Subcutaneous adipose tissue (tissue), 4 donors: ENCODE results near the gene SLC16A12. TPM values are rescaled to one million over a fixed set of nuclear protein-coding genes. Genes with fewer than 3 reads are reported as not detected.

Experiments used
- total RNA-seq, 4 donors: library from RNA; depleted of rRNA; stranded (reverse); fragments of >200 nt; gene quantifications; one replicate each; pipeline ENCODE4 v1.1.0, GENCODE V29; 2016
- TF ChIP-seq, protein P1 (sequence below): fragments of 450-650 bp; IDR thresholded peaks from one replicate; pipeline ENCODE4 v1.5.1; 2016; ENCODE audit warnings: low read depth, mild to moderate bottlenecking, control low read depth, antibody characterized with exemption, moderate library complexity

Gene SLC16A12
- total RNA-seq, 4 donors from 2014 or later = 1.0 to 8.9 (median 4.2) TPM

DNA sequence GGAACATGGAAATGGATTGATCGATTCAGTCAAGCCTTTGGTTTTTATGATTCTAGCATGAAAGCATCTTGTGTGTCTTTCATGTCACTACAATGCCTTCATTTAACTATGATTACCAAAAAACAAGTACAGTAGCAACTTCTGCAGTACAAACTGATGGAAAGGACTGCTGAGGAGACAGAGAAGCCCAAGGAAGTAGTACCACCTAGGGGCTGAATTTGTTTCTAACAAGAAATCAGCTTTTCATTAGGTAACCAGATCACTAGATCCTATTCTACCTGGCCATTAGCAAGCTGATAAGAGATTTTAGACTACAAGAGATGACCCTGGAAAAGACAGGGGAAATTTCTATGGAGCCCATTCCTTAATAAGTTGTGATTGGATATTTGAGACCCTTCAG, 146.1 kb downstream of the SLC16A12 start:
- TF ChIP-seq, protein P1, sequence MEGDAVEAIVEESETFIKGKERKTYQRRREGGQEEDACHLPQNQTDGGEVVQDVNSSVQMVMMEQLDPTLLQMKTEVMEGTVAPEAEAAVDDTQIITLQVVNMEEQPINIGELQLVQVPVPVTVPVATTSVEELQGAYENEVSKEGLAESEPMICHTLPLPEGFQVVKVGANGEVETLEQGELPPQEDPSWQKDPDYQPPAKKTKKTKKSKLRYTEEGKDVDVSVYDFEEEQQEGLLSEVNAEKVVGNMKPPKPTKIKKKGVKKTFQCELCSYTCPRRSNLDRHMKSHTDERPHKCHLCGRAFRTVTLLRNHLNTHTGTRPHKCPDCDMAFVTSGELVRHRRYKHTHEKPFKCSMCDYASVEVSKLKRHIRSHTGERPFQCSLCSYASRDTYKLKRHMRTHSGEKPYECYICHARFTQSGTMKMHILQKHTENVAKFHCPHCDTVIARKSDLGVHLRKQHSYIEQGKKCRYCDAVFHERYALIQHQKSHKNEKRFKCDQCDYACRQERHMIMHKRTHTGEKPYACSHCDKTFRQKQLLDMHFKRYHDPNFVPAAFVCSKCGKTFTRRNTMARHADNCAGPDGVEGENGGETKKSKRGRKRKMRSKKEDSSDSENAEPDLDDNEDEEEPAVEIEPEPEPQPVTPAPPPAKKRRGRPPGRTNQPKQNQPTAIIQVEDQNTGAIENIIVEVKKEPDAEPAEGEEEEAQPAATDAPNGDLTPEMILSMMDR = no peak

DNA sequence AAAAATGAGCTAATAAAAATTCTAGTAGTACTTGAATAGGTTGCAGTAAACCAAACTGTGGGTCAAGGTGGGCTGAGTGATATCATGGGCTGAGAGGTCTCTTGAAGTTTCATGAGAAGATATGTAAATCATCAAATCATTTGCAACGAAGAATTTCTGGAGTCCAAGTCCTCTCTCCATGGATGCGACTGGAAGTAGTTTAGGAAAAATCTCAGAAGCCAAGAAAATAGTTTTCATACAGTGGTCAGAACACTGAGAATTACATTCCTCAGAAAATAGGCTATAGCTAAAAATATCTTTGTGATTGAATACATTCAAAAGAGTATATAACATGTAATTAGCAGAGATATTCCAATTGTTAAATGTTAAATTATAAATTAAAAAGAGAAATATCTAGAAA, 146.6 kb downstream of the SLC16A12 start:
- TF ChIP-seq, protein P1 = no peak

DNA sequence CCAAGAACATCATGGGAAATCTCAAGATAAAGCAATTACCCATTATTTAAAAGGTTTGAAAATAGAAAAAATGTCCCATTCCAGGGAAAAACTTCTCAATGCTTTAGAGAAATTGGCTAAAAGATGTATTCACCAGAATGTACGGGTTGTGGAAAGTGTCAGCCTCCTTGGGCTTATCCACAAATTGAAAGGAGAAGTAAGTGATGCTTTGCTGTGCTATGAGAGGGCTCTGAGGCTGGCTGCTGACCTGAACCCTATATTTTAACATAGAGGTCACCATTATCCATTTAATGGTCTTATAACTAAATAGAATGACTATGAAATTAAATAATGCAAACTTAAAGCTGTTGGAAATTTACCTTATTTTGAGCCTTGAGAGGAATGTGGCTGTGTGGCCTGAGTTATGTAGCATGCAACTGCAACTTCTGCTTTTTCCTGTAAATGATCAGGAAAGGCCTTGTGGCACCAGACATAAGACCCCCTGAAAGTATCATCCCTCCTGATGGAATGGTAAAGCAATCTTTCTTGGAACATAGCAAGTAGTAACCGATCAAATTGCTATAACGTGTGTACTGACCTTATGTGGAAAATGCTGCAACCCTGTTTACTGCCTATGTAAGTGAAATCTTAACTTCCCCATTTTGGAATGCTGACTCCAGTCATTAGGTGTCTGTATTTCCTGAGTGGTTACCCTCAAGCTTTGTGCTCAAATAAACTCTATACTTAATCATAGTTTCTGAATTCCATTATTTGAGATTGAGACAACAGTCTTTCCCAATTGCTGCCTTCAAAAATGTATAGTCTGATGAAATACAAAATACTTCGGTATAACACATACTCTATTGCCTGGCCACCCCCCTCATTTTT, 150.7 kb downstream of the SLC16A12 start:
- TF ChIP-seq, protein P1 = no peak

DNA sequence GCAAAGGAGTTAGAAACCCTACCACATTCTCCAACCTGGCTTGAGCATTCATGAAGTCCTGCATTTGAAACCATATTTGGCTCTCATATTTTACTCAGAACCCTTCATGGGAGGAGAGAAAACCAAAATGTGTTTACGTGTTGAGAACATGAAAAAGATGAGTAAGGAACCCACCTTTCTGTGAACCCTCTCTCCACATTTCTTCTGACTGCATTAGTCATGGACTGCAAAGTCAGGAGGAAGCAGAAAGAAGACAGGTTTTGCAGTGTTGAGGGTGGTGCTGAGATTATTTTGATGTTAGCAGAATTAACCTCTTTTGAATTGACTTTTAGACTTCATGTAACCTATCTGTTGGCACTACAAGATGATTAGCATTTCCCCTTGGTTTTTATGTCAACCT, 152.6 kb downstream of the SLC16A12 start:
- TF ChIP-seq, protein P1 = no peak

Other genes with a start within 250 kb of the SLC16A12 start
- gene IFIT2, start 233.5 kb downstream of the SLC16A12 start, total RNA-seq = 10 to 100 TPM in 1 of 4 donors, 1 to 10 TPM in 3; 2.3 to 10.9 (median 8.6) TPM
- gene IFIT3, start 207.6 kb downstream of the SLC16A12 start, total RNA-seq = 10 to 100 TPM in 3 of 4 donors, 1 to 10 TPM in 1; 8.2 to 46.3 (median 27.6) TPM
- gene IFIT1B, start 157.5 kb downstream of the SLC16A12 start, total RNA-seq = not detected
- 10 to 100 TPM in 3 of 4 donors, 1 to 10 TPM in 1; 4.7 to 25.1 (median 19.6) TPM for gene IFIT1, start 143.0 kb downstream of the SLC16A12 start, total RNA-seq
- gene IFIT5, start 121.0 kb downstream of the SLC16A12 start, total RNA-seq = 10 to 100 TPM; 15.5 to 20.5 (median 19.6) TPM
- gene PANK1, start 109.6 kb upstream of the SLC16A12 start, total RNA-seq = 1 to 10 TPM; 1.3 to 5.9 (median 4.2) TPM
- gene KIF20B, start 166.0 kb upstream of the SLC16A12 start, total RNA-seq = 1 to 10 TPM; 3.7 to 5.3 (median 4.1) TPM